AG04450 (cell line): ENCODE results near the gene SMDT1. TPM values are rescaled to one million over a fixed set of nuclear protein-coding genes. Genes with fewer than 3 reads are reported as not detected.

Source experiments
- CTCF ChIA-PET: fragments of 300-600, 350-600 bp; formaldehyde crosslinking; extraction: SDS; loops from one replicate; lab custom pipeline; 2022; ENCODE audit warnings: antibody characterized with exemption, inconsistent platforms; lab: Charles Lee
- POLR2A ChIA-PET: fragments of 350-600 bp; formaldehyde crosslinking; extraction: SDS; loops from one replicate; lab custom pipeline; 2021; ENCODE audit warnings: antibody characterized with exemption, inconsistent platforms; lab: Yijun Ruan, JAX
- DNase-seq: peaks from one replicate; pipeline ENCODE4 v3.0.0-alpha.2; 2011; ENCODE audit warnings: low read depth, low spot score
- H3K27ac ChIP-seq: one replicate; pipeline ENCODE4 v1.5.1; 2012; ENCODE audit warnings: low read depth, low read length, control low read depth
- H3K27me3 ChIP-seq: one replicate; pipeline ENCODE4 v1.6.0; 2012; ENCODE audit warnings: low read length; ENCODE audit not compliant: control insufficient read depth, insufficient read depth
- H3K4me3 ChIP-seq: 2 replicates; pipeline ENCODE4 v1.5.1; 2011; ENCODE audit warnings: mild to moderate bottlenecking, low read depth, low read length, control low read depth
- H3K9me3 ChIP-seq: 2 replicates; pipeline ENCODE4 v1.5.1; 2012; ENCODE audit warnings: low read length; ENCODE audit not compliant: control insufficient read depth, insufficient read depth
- polyA plus RNA-seq: library from polyadenylated mRNA; depleted of rRNA; stranded (reverse); fragments of >200 nt; gene quantifications from 2 replicates; pipeline ENCODE4 v1.2.3, GENCODE V29; 2011
- TF ChIP-seq, protein P1 (sequence below): IDR thresholded peaks from 2 replicates; pipeline ENCODE4 v1.5.1; 2011; ENCODE audit warnings: low read depth, low read length, control low read depth, inconsistent platforms

SMDT1 gene
- polyA plus RNA-seq, 1 experiment = 28.9 TPM

GRCh38 chr22:42074846-42075676 is 4.4 kb upstream of the SMDT1 start:
- H3K9me3 ChIP-seq = peaks cover 7% of the 10 kb centered on the region
- peak overlapping the region; percentile 68 for H3K4me3 ChIP-seq
- no peak for DNase-seq
- no peaks in the 10 kb centered on the region for H3K27me3 ChIP-seq
- TF ChIP-seq, protein P1, sequence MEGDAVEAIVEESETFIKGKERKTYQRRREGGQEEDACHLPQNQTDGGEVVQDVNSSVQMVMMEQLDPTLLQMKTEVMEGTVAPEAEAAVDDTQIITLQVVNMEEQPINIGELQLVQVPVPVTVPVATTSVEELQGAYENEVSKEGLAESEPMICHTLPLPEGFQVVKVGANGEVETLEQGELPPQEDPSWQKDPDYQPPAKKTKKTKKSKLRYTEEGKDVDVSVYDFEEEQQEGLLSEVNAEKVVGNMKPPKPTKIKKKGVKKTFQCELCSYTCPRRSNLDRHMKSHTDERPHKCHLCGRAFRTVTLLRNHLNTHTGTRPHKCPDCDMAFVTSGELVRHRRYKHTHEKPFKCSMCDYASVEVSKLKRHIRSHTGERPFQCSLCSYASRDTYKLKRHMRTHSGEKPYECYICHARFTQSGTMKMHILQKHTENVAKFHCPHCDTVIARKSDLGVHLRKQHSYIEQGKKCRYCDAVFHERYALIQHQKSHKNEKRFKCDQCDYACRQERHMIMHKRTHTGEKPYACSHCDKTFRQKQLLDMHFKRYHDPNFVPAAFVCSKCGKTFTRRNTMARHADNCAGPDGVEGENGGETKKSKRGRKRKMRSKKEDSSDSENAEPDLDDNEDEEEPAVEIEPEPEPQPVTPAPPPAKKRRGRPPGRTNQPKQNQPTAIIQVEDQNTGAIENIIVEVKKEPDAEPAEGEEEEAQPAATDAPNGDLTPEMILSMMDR = no peak
- peak overlapping the region; percentile 31 for H3K27ac ChIP-seq
- CTCF ChIA-PET = interaction anchor here (0.7 to 1.1 kb wide), 4 partner anchors 16 to 378 kb away, joined by 3 to 8 read pairs (median 4); no protein-coding TSS in a partner anchor
- POLR2A ChIA-PET = interaction anchor here (0.5 to 1.3 kb wide), 3 partner anchors 13 to 109 kb away, joined by 3 to 4 read pairs (median 3); partner anchors contain the start of gene NDUFA6

DNA sequence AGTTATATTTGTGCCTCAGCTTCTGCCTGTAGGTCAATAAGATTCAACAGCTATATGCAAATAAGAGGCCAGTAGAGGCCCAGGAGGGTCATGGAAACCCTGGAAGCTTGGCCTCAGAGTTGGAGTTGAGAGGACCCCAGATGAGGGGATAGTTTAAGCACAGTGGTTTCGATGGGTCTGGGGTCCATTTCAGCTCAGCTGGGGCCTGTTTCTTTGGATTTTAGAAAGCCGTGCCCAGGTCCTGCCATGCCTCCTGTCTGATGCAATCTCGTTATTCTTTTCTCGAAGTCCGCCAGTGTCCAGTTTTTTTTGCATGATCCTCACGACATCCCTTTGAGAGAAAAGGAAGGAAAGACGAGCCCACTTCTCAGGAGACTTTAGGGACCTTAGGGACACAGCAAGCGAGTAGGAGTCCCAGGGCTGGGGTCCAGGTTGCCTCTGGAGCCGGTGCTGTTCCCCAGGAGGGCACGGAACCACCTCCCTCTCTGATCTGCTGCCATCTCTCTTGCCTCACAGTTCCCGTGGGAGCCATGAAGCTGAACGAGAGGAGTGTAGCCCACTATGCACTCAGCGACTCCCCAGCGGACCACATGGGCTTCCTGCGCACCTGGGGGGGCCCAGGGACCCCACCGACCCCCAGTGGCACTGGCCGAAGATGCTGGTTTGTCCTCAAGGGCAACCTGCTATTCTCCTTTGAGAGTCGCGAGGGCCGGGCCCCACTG is 2.6 kb upstream of the SMDT1 start:
- no peak for DNase-seq
- Histone ChIP-seq H3K27ac (no peak overlapping the region), H3K27me3 (no peaks in the 10 kb centered on the region), H3K4me3 (no peak overlapping the region), H3K9me3 (peaks cover 7% of the 10 kb centered on the region)
- POLR2A ChIA-PET = no interaction called here
- CTCF ChIA-PET = interaction anchor here (0.7 kb wide), 1 partner anchor 46 kb away, joined by 4 read pairs; no protein-coding TSS in a partner anchor
- TF ChIP-seq, protein P1 = no peak

DNA sequence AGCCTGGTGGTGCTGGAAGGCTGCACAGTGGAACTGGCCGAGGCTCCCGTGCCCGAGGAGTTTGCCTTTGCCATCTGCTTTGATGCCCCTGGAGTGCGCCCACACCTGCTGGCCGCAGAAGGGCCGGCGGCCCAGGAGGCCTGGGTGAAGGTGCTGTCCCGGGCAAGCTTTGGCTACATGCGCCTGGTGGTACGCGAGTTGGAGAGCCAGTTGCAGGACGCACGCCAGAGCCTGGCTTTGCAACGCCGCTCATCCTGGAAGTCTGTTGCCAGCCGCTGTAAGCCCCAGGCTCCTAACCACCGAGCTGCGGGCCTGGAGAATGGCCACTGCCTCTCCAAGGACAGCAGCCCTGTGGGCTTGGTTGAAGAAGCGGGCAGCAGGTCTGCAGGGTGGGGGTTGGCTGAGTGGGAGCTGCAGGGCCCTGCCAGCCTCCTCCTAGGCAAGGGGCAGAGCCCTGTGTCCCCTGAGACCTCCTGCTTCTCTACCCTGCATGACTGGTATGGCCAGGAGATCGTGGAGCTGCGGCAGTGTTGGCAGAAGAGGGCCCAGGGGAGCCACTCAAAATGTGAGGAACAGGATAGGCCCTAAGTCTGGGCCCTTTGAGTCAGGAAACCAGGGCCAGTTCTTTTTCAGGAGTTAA is 1.9 kb upstream of the SMDT1 start:
- no peaks in the 10 kb centered on the region for H3K27me3 ChIP-seq
- ChIA-PET CTCF (interaction anchor here (0.6 kb wide), 1 partner anchor 380 kb away, joined by 3 read pairs; no protein-coding TSS in a partner anchor), POLR2A (no interaction called here)
- TF ChIP-seq, protein P1 = no peak
- no peak overlapping the region for H3K27ac ChIP-seq
- peaks cover 7% of the 10 kb centered on the region for H3K9me3 ChIP-seq
- H3K4me3 ChIP-seq = no peak overlapping the region
- DNase-seq = no peak

DNA sequence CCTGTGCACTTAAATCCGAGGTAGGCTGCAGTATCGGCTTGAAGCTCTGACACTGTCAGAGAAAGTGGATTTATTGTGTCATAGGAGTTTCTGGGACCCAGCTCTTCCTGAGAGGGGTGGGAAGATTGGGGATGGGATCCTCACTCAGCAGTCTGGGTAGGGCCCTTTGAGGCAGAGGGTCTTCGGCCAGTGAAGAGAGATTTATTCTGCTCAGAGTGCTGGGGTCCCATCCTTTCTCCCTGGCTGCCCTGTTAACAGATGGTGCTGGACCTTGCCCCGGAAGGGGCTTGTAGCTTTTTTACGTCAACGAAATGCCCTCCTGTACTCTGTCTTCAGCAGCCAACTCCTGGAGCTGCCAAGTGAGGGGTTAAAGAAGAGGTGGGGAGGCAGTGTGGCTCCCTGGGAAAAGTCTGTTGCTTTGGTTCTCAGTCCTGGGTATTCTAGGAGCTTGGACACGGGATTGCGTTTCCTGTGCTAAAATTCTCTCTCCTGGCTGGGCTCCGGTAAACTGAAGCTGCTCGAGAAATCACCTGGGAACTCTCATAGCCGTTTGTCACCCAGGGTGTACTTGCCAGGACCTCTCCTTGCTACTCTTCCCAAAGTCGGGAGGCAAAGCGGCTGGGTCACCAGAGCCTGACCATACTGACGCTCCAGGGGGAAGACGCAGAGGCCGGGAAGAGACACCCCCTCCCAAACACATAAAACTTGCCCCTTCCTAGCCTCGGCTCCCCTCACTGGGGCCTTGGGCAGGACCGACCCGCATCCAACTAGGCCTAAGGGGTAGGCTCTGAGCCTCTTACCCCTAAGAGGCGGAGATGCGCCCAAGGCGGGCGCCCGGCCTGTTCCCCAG is 806 bp upstream of the SMDT1 start:
- ChIA-PET CTCF (interaction anchor here (0.6 to 1.0 kb wide), 2 partner anchors 9 to 382 kb away, joined by 3 read pairs; partner anchors contain the start of gene NAGA), POLR2A (interaction anchor here (0.6 to 2.3 kb wide), 3 partner anchors 12 to 649 kb away, joined by 8 to 18 read pairs (median 9); partner anchors contain the start of gene NDUFA6)
- H3K27ac ChIP-seq = peak overlapping the region; percentile 93
- H3K9me3 ChIP-seq = peaks cover 7% of the 10 kb centered on the region
- TF ChIP-seq, protein P1 = no peak
- peak overlapping the region; percentile 54 for H3K4me3 ChIP-seq
- no peak for DNase-seq
- no peaks in the 10 kb centered on the region for H3K27me3 ChIP-seq
